Measurements from ENCODE around the gene C19orf33. TPM values are rescaled to one million over a fixed set of nuclear protein-coding genes. Genes with fewer than 3 reads are reported as not detected.

C19orf33 gene
- total RNA-seq, 1 experiment from 2014 or later, result 100 TPM

GRCh38 chr19:38319421-38320258, 15.6 kb downstream of the C19orf33 start, which contains the start of gene KCNK6:
TSS of gene KCNK6 (plus strand) at chr19:38319845. CDS start at chr19:38319951, 106 bp downstream.
- Histone ChIP-seq H3K4me1 (replicated peaks; ENCODE audit: insufficient read depth) (peaks cover 14% of the 10 kb centered on the region; the same call in 1 of the 2 replicates), H3K9me3 (ENCODE audit: insufficient read depth, low read depth) (no peaks in the 10 kb centered on the region), H3K27ac (no peak within 1 kb of the TSS), H3F3A (ENCODE audit: insufficient read depth, low read depth) (peaks cover 25% of the 10 kb centered on the region; the same call in 1 of the 2 replicates), H3K79me2 (ENCODE audit: low read depth) (peaks cover 7% of the 10 kb centered on the region), H3K36me3 (ENCODE audit: low read depth) (no peaks in the 10 kb centered on the region), H3K9me2 (ENCODE audit: insufficient read depth) (no peaks in the 10 kb centered on the region), H3K4me3 (no peak within 1 kb of the TSS), H3K27me3 (ENCODE audit: insufficient read depth, low read depth) (peaks cover 17% of the 10 kb centered on the region), H4K20me1 (ENCODE audit: insufficient read depth) (no peaks in the 10 kb centered on the region), H2AFZ (no peak within 1 kb of the TSS), H3K4me2 (peak within 1 kb of the TSS; percentile 44)
- DNase-seq, result peak in 1 of 2 experiments; percentile 46
- ChIA-PET POLR2A (ENCODE audit: unreplicated experiment) (no interaction called here), CTCF (no interaction called here)
- no peak for TF ChIP-seq EZH2 (IDR thresholded peaks at IDR 0.05; ENCODE audit: low read depth)
- no peak for TF ChIP-seq CTCF (conservative IDR thresholded peaks at IDR 0.05)
- intact Hi-C loops (cut with micrococcal nuclease; ENCODE audit: unreplicated experiment), result loop anchor here (5.0 kb wide), 2 partner anchors 77 to 417 kb away; no protein-coding TSS in a partner anchor
- no TSS peak for BruUV-seq (replicated peaks)

GRCh38 chr19:38320969-38321339, 16.9 kb downstream of the C19orf33 start:
- DNase-seq, result no peak
- peaks cover 16% of the 10 kb centered on the region; the same call in 1 of the 2 replicates for H3F3A ChIP-seq (ENCODE audit: insufficient read depth, low read depth)
- POLR2A ChIA-PET (ENCODE audit: unreplicated experiment), result no interaction called here
- H2AFZ ChIP-seq, result no peak overlapping the region
- intact Hi-C loops (cut with micrococcal nuclease; ENCODE audit: unreplicated experiment), result no loop called here
- H3K9me2 ChIP-seq (ENCODE audit: insufficient read depth), result no peaks in the 10 kb centered on the region
- CTCF ChIA-PET, result interaction anchor here (0.6 kb wide), 1 partner anchor 424 kb away, joined by 9 read pairs; no protein-coding TSS in a partner anchor
- no peaks in the 10 kb centered on the region for H4K20me1 ChIP-seq (ENCODE audit: insufficient read depth)
- no peak overlapping the region for H3K27ac ChIP-seq
- H3K9me3 ChIP-seq (ENCODE audit: insufficient read depth, low read depth), result no peaks in the 10 kb centered on the region
- H3K27me3 ChIP-seq (ENCODE audit: insufficient read depth, low read depth), result peaks cover 17% of the 10 kb centered on the region
- H3K79me2 ChIP-seq (ENCODE audit: low read depth), result no peaks in the 10 kb centered on the region
- BruUV-seq (replicated peaks), result no TSS peak
- H3K36me3 ChIP-seq (ENCODE audit: low read depth), result no peaks in the 10 kb centered on the region
- no peak for TF ChIP-seq EZH2 (IDR thresholded peaks at IDR 0.05; ENCODE audit: low read depth)
- no peak for TF ChIP-seq CTCF (conservative IDR thresholded peaks at IDR 0.05)
- no peak overlapping the region for H3K4me2 ChIP-seq
- 0 out of 2 replicates have a peak, but pooled peaks cover 7% of the 10 kb centered on the region for H3K4me1 ChIP-seq (replicated peaks; ENCODE audit: insufficient read depth)
- H3K4me3 ChIP-seq, result no peak overlapping the region

- ChIA-PET POLR2A (ENCODE audit: unreplicated experiment) (no interaction called here), CTCF (no interaction called here)
- H3K27me3 ChIP-seq (ENCODE audit: insufficient read depth, low read depth), result peaks cover 17% of the 10 kb centered on the region
- DNase-seq, result no peak
- no peaks in the 10 kb centered on the region for H3K9me2 ChIP-seq (ENCODE audit: insufficient read depth)
- H3K27ac ChIP-seq, result no peak overlapping the region
- intact Hi-C loops (cut with micrococcal nuclease; ENCODE audit: unreplicated experiment), result no loop called here
- no peak overlapping the region for H3K4me2 ChIP-seq
- no peak for TF ChIP-seq CTCF (conservative IDR thresholded peaks at IDR 0.05)
- TF ChIP-seq EZH2 (IDR thresholded peaks at IDR 0.05; ENCODE audit: low read depth), result no peak
- no peaks in the 10 kb centered on the region for H4K20me1 ChIP-seq (ENCODE audit: insufficient read depth)
- H3F3A ChIP-seq (ENCODE audit: insufficient read depth, low read depth), result peaks cover 11% of the 10 kb centered on the region; the same call in 1 of the 2 replicates
- BruUV-seq (replicated peaks), result no TSS peak
- H3K79me2 ChIP-seq (ENCODE audit: low read depth), result no peaks in the 10 kb centered on the region
- no peaks in the 10 kb centered on the region for H3K9me3 ChIP-seq (ENCODE audit: insufficient read depth, low read depth)
- H2AFZ ChIP-seq, result no peak overlapping the region
- 0 out of 2 replicates have a peak, but pooled peaks cover 3% of the 10 kb centered on the region for H3K4me1 ChIP-seq (replicated peaks; ENCODE audit: insufficient read depth)
- H3K4me3 ChIP-seq, result no peak overlapping the region
- H3K36me3 ChIP-seq (ENCODE audit: low read depth), result no peaks in the 10 kb centered on the region
These were observed 17.7 kb downstream of the C19orf33 start for GRCh38 chr19:38321646-38322196.
